ENCODE data around the gene AURKB. TPM values are rescaled to one million over a fixed set of nuclear protein-coding genes. Genes with fewer than 3 reads are reported as not detected.

Gene AURKB
- total and polyA plus RNA-seq, 10 donors, result 2.4 to 30.9 (median 10.5) TPM

DNA sequence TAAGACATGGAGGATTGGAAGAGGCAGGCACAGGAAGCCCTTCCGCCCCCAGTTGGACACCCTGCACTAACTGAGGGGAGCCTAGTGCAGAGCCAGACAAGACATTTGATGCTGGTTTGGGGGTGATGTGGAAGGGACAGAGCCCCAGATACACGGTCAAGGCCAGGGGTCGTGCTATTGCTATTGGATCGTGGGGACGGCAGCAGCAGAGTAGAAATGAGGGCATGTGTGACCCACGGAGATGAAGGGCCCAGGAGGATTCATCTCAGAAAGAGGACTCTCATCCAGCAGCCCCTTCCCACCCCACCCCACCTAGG lies 45.6 kb downstream of the AURKB start:
- H3K27ac ChIP-seq, result peak overlapping the region; percentile 98 to 100 (median 100)
- intact Hi-C loops (cut with DNase I; ENCODE audit: low total_unique reads), result no loop called here
- H3K4me3 ChIP-seq, result peak overlapping the region in 3 of 8 donors; percentile 10 to 96 (median 86)
- DNase-seq, result no peak
- TF ChIP-seq POLR2A (IDR thresholded peaks at IDR 0.05), result no peak
- TF ChIP-seq POLR2AphosphoS5 (IDR thresholded peaks at IDR 0.05), result no peak
- H3K36me3 ChIP-seq, result peaks cover 0 to 20% (median 17%) of the 10 kb centered on the region in 6 donors
- 53 to 78% (median 60%) methylated on average over 6 of the region's 6 CpGs for WGBS, 5 donors
- no peaks in the 10 kb centered on the region for H3K9me3 ChIP-seq
- H3K27me3 ChIP-seq (replicated peaks in 1 of 7), result no peaks in the 10 kb centered on the region
- peaks cover 28 to 54% (median 46%) of the 10 kb centered on the region in 6 donors for H3K4me1 ChIP-seq

DNA sequence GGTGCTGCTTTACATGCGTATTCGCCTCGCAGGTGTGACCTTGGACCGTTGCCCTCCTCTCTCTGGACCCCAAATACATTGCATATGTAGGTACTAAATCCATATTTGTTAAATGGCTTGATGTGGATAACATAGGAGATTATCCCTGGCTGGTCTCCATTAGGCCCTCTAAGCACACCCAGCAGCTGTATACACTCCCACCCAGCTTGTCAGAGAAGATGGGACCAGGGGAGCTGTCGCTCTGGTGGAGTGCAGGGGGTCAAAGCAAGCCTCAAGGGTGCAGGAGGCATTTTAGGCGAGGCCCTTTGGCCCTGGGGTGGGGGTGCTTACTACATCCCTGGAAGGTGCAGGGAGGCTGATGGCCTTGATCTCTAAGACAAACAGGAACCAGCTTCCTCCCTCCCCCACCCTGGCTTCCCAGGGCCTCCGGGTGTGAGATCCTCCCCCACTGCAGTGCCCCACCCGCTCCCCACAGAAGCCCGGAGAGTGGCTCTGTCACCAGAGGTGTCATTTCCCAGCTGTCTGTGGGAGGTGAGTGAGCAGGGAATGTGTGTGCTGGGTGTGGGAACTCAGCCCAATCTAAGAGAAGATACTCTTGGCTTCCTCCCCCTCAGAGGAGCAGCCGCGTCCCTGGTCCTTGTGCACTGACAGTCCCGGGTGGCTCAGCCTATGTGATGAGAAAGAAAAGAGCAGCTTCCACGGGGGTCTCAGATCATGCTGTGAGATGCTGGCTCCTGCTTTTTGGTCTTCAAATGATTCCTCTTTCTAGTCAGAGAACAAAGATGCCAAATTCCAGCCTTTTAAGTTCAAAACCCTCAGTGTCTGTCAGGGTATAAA lies 46.2 kb downstream of the AURKB start:
- Histone ChIP-seq H3K4me3 (peak overlapping the region in 4 of 8 donors; percentile 10 to 96 (median 48)), H3K27ac (peak overlapping the region; percentile 98 to 100 (median 100)), H3K27me3 (replicated peaks in 1 of 7) (no peaks in the 10 kb centered on the region), H3K9me3 (no peaks in the 10 kb centered on the region), H3K36me3 (peaks cover 0 to 26% (median 23%) of the 10 kb centered on the region in 6 donors), H3K4me1 (peaks cover 28 to 60% (median 51%) of the 10 kb centered on the region in 6 donors)
- DNase-seq, result peak; percentile 94
- TF ChIP-seq, protein P1, sequence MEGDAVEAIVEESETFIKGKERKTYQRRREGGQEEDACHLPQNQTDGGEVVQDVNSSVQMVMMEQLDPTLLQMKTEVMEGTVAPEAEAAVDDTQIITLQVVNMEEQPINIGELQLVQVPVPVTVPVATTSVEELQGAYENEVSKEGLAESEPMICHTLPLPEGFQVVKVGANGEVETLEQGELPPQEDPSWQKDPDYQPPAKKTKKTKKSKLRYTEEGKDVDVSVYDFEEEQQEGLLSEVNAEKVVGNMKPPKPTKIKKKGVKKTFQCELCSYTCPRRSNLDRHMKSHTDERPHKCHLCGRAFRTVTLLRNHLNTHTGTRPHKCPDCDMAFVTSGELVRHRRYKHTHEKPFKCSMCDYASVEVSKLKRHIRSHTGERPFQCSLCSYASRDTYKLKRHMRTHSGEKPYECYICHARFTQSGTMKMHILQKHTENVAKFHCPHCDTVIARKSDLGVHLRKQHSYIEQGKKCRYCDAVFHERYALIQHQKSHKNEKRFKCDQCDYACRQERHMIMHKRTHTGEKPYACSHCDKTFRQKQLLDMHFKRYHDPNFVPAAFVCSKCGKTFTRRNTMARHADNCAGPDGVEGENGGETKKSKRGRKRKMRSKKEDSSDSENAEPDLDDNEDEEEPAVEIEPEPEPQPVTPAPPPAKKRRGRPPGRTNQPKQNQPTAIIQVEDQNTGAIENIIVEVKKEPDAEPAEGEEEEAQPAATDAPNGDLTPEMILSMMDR (IDR thresholded peaks at IDR 0.05 in 8 of 11, conservative IDR thresholded peaks at IDR 0.05 in 3 of 11), result no peak
- TF ChIP-seq POLR2AphosphoS5 (IDR thresholded peaks at IDR 0.05), result peak; percentile 74 to 86 (median 83)
- peak in 1 of 3 donors; percentile 2 for TF ChIP-seq POLR2A (IDR thresholded peaks at IDR 0.05)
- intact Hi-C loops (cut with DNase I; ENCODE audit: low total_unique reads), result no loop called here
- WGBS, 5 donors, result 21 to 31% (median 23%) methylated on average over 10 to 13 of the region's 13 CpGs

DNA sequence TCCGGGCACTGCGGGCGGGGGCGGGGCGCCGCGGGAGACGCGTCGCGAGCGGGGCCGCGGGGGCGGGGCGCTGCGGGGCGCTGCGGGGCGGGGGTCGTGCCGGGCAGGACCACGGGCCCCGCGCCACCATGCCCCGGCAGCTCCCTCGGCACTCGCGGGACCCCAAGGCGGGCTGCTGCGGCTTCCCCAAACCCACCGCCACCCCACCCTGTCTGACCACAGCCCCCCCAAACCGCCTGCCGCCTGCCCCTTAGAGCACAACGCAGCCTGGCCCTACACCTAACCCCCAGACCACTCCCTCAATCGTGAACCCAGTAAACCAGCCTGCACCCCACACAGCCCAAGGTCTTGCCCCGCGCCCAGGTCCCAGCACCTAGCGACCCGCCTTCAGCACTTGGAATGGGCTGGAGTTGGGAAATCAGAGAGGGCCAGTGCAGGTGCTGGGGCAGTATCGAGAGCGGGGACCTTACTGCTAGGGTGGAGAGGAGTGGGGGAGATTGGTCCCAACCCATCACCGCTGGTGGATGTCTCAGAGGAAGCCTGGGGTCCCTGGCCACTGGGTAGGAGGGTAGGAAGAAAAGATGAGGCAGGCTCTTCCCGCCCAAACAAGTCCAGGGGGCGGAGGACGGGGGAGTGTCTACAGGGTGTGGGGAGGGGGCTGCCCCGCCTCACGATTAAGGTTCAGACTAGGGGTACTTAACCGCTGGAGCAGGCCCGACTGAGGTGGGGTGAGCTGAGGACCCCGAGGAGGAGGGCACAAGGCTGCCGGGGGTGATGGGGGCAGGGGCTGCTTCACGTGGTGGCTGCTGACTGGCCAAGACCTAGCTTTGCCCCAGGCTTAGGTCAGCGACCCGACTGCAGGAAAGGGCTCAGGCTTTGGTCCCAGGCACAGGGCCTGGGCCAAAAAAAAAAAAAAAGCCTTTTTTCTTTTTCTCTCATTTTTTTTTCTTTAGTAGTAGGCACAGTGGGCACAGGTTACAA lies 47.1 kb downstream of the AURKB start:
- peak; percentile 87 for DNase-seq
- H3K27ac ChIP-seq, result peak overlapping the region; percentile 98 to 100 (median 100)
- peaks cover 36 to 69% (median 60%) of the 10 kb centered on the region in 6 donors for H3K4me1 ChIP-seq
- no peaks in the 10 kb centered on the region for H3K27me3 ChIP-seq (replicated peaks in 1 of 7)
- peaks cover 0 to 32% (median 23%) of the 10 kb centered on the region in 6 donors for H3K36me3 ChIP-seq
- 11 to 36% (median 19%) methylated on average over 21 to 55 of the region's 55 CpGs for WGBS, 5 donors
- intact Hi-C loops (cut with DNase I; ENCODE audit: low total_unique reads), result no loop called here
- no peak for TF ChIP-seq POLR2AphosphoS5 (IDR thresholded peaks at IDR 0.05)
- TF ChIP-seq, protein P1 (IDR thresholded peaks at IDR 0.05 in 8 of 11, conservative IDR thresholded peaks at IDR 0.05 in 3 of 11), result no peak
- no peak for TF ChIP-seq POLR2A (IDR thresholded peaks at IDR 0.05)
- H3K4me3 ChIP-seq, result peak overlapping the region; percentile 7 to 96 (median 76)
- H3K9me3 ChIP-seq, result no peaks in the 10 kb centered on the region

DNA sequence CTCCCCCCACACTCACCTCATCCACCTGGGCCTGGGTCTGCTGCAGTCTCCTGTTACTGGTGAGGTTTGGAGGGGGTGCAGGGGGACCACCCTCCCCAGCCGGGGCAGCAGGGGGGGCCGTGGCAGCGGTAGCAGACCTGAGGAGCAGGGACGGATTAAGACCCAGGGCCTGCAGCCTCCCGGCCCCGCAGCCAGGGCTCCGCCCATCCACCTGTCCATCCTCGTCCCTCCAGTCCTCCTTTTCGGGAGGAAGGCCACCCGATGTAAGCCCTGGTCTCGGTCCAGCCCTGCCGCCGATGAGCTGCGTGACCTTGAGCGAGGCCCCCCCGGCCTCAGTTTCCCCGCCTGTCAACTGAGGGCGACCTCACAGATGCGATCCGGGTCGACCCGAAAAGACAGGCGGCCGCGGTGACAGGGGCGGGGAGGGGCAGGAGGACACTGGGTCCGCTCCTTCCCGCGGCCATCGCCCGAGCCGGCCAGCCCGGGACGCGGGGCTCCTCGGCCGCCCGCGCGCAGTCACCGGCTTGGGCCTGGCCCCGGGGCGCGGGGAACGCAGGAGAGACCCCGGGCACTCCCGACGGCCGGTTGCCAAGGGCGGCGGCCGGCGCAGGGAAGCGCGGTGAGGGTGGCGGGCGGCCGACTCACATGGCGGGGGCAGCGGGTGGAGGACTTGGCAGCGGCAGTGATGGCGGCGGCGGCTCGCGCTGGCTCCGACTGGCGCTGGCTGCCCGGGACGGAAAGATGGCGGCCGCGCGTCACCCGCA lies 48.0 kb downstream of the AURKB start, which contains the start of gene VAMP2:
VAMP2 (minus strand) TSS at position 716 of the 764 bp plus-strand sequence; CDS start at position 647, 69 bp downstream.
- intact Hi-C loops (cut with DNase I; ENCODE audit: low total_unique reads), result no loop called here
- DNase-seq, result peak; percentile 96
- peaks cover 36 to 78% (median 69%) of the 10 kb centered on the region in 6 donors for H3K4me1 ChIP-seq
- peak within 1 kb of the TSS; percentile 98 to 100 (median 100) for H3K27ac ChIP-seq
- peaks cover 0 to 38% (median 23%) of the 10 kb centered on the region in 6 donors for H3K36me3 ChIP-seq
- peak within 1 kb of the TSS; percentile 72 to 96 (median 82) for H3K4me3 ChIP-seq
- TF ChIP-seq, protein P1 (IDR thresholded peaks at IDR 0.05 in 8 of 11, conservative IDR thresholded peaks at IDR 0.05 in 3 of 11), result peak in 6 of 11 experiments; percentile 12 to 38 (median 24)
- peak in 2 of 3 donors; percentile 59 to 70 for TF ChIP-seq POLR2A (IDR thresholded peaks at IDR 0.05)
- TF ChIP-seq POLR2AphosphoS5 (IDR thresholded peaks at IDR 0.05), result peak; percentile 93 to 94 (median 93)
- no peaks in the 10 kb centered on the region for H3K27me3 ChIP-seq (replicated peaks in 1 of 7)
- 0 to 1% (median 1%) methylated on average over 48 to 75 of the region's 75 CpGs for WGBS, 5 donors
- H3K9me3 ChIP-seq, result no peaks in the 10 kb centered on the region

All from spleen (tissue), 11 donors.